Measurements from ENCODE around the gene CARNS1. TPM values are rescaled to one million over a fixed set of nuclear protein-coding genes. Genes with fewer than 3 reads are reported as not detected.

Gene CARNS1
- total and polyA plus RNA-seq, 2 experiments from 2014 or later = 2.4 to 7.7 TPM

GRCh38 chr11:67470337-67471002 lies 55.0 kb downstream of the CARNS1 start:
- 87% methylated on average over 8 of the region's 8 CpGs for WGBS (ENCODE audit: low lambda C conversion rate, missing lambda C conversion rate)
- no peaks in the 10 kb centered on the region for H4K20me1 ChIP-seq (ENCODE audit: insufficient read depth, poor library complexity, severe bottlenecking)
- H3K9me3 ChIP-seq (ENCODE audit: low read depth) = no peaks in the 10 kb centered on the region
- no peaks in the 10 kb centered on the region for H3K9me2 ChIP-seq (replicated peaks; ENCODE audit: insufficient read depth)
- H2AFZ ChIP-seq = no peak overlapping the region
- H3K79me2 ChIP-seq = peaks cover 31% of the 10 kb centered on the region
- peaks cover 4% of the 10 kb centered on the region for H3K4me1 ChIP-seq (ENCODE audit: insufficient read depth)
- H3K4me2 ChIP-seq = no peak overlapping the region
- H3K36me3 ChIP-seq (replicated peaks; ENCODE audit: insufficient read depth, low read depth) = no peaks in the 10 kb centered on the region
- no peak overlapping the region for H3K4me3 ChIP-seq
- H3K27me3 ChIP-seq = no peaks in the 10 kb centered on the region
- TF ChIP-seq EZH2 (IDR thresholded peaks at IDR 0.05; ENCODE audit: borderline replicate concordance) (no peak), EZH2phosphoT487 (IDR thresholded peaks at IDR 0.05; ENCODE audit: low read depth, severe bottlenecking, unreplicated experiment) (no peak), CTCF (IDR thresholded peaks at IDR 0.05; ENCODE audit: poor library complexity) (no peak)
- no peak overlapping the region for H3K27ac ChIP-seq
- no peak for DNase-seq (ENCODE audit: low spot score)

GRCh38 chr11:67472882-67473281 lies 57.4 kb downstream of the CARNS1 start:
- Histone ChIP-seq H2AFZ (no peak overlapping the region), H3K9me2 (replicated peaks; ENCODE audit: insufficient read depth) (no peaks in the 10 kb centered on the region), H3K4me1 (ENCODE audit: insufficient read depth) (peaks cover 2% of the 10 kb centered on the region), H3K9me3 (ENCODE audit: low read depth) (no peaks in the 10 kb centered on the region), H3K27ac (no peak overlapping the region), H3K27me3 (no peaks in the 10 kb centered on the region), H3K36me3 (replicated peaks; ENCODE audit: insufficient read depth, low read depth) (no peaks in the 10 kb centered on the region), H4K20me1 (ENCODE audit: insufficient read depth, poor library complexity, severe bottlenecking) (no peaks in the 10 kb centered on the region), H3K4me2 (no peak overlapping the region), H3K79me2 (peaks cover 9% of the 10 kb centered on the region), H3K4me3 (no peak overlapping the region)
- TF ChIP-seq EZH2phosphoT487 (IDR thresholded peaks at IDR 0.05; ENCODE audit: low read depth, severe bottlenecking, unreplicated experiment) (no peak), EZH2 (IDR thresholded peaks at IDR 0.05; ENCODE audit: borderline replicate concordance) (no peak), CTCF (IDR thresholded peaks at IDR 0.05; ENCODE audit: poor library complexity) (no peak)
- WGBS (ENCODE audit: low lambda C conversion rate, missing lambda C conversion rate) = 81% methylated on average over 7 of the region's 7 CpGs
- DNase-seq (ENCODE audit: low spot score) = no peak

Small RNAs within 50 kb of the gene (small RNA-seq; reads per million reads assigned to genes)
- not detected for gene RNU6-1238P

Other genes starting within 250 kb of the CARNS1 start
- 41.4 and 57.3 TPM in 2 replicates for gene GRK2, start 149.2 kb upstream of the CARNS1 start, total RNA-seq
- 59.6 and 64.1 TPM in 2 replicates for gene GRK2, start 149.2 kb upstream of the CARNS1 start, polyA plus RNA-seq
- gene ANKRD13D, start 126.4 kb upstream of the CARNS1 start, total RNA-seq = 22.1 and 25.3 TPM in 2 replicates
- 43.9 and 49.5 TPM in 2 replicates for gene ANKRD13D, start 126.4 kb upstream of the CARNS1 start, polyA plus RNA-seq
- gene SSH3, start 112.1 kb upstream of the CARNS1 start, total RNA-seq = 27.7 and 29.7 TPM in 2 replicates
- gene SSH3, start 112.1 kb upstream of the CARNS1 start, polyA plus RNA-seq = 49.5 and 66.4 TPM in 2 replicates
- gene POLD4, start 62.1 kb upstream of the CARNS1 start, total RNA-seq = 69.8 and 74.4 TPM in 2 replicates
- gene POLD4, start 62.1 kb upstream of the CARNS1 start, polyA plus RNA-seq = 97.4 and 117 TPM in 2 replicates
- gene CLCF1, start 42.1 kb upstream of the CARNS1 start, total RNA-seq = 5.5 and 13.2 TPM in 2 replicates
- gene CLCF1, start 42.1 kb upstream of the CARNS1 start, polyA plus RNA-seq = 6.5 and 9.4 TPM in 2 replicates
- 17.3 and 24.0 TPM in 2 replicates for gene RAD9A, start 23.7 kb upstream of the CARNS1 start, total RNA-seq
- gene RAD9A, start 23.7 kb upstream of the CARNS1 start, polyA plus RNA-seq = 20.2 and 25.0 TPM in 2 replicates
- 146 and 152 TPM in 2 replicates for gene PPP1CA, start 13.8 kb upstream of the CARNS1 start, total RNA-seq
- 242 TPM in 2 replicates for gene PPP1CA, start 13.8 kb upstream of the CARNS1 start, polyA plus RNA-seq
- gene TBC1D10C, start 11.6 kb upstream of the CARNS1 start, total RNA-seq = 0.16 TPM in 1 of 2 replicates, not detected in the other
- gene TBC1D10C, start 11.6 kb upstream of the CARNS1 start, polyA plus RNA-seq = 0.07 and 0.26 TPM in 2 replicates
- 59.9 and 65.0 TPM in 2 replicates for gene RPS6KB2, start 12.8 kb downstream of the CARNS1 start, total RNA-seq
- gene RPS6KB2, start 12.8 kb downstream of the CARNS1 start, polyA plus RNA-seq = 105 and 107 TPM in 2 replicates
- gene PTPRCAP, start 22.0 kb downstream of the CARNS1 start, total RNA-seq = 2.5 and 3.4 TPM in 2 replicates
- gene PTPRCAP, start 22.0 kb downstream of the CARNS1 start, polyA plus RNA-seq = 1.0 and 1.3 TPM in 2 replicates
- 104 and 118 TPM in 2 replicates for gene CORO1B, start 27.8 kb downstream of the CARNS1 start, total RNA-seq
- 150 and 152 TPM in 2 replicates for gene CORO1B, start 27.8 kb downstream of the CARNS1 start, polyA plus RNA-seq
- not detected in 2 replicates for gene GPR152, start 37.1 kb downstream of the CARNS1 start, total RNA-seq
- not detected in 2 replicates for gene GPR152, start 37.1 kb downstream of the CARNS1 start, polyA plus RNA-seq
- not detected in 2 replicates for gene CABP4, start 39.7 kb downstream of the CARNS1 start, total RNA-seq
- not detected in 2 replicates for gene CABP4, start 39.7 kb downstream of the CARNS1 start, polyA plus RNA-seq
- 40.9 and 43.2 TPM in 2 replicates for gene TMEM134, start 53.6 kb downstream of the CARNS1 start, total RNA-seq
- gene TMEM134, start 53.6 kb downstream of the CARNS1 start, polyA plus RNA-seq = 93.7 and 107 TPM in 2 replicates
- gene AIP, start 67.3 kb downstream of the CARNS1 start, total RNA-seq = 35.3 and 50.7 TPM in 2 replicates
- gene AIP, start 67.3 kb downstream of the CARNS1 start, polyA plus RNA-seq = 44.0 and 45.2 TPM in 2 replicates
- 26.3 and 28.1 TPM in 2 replicates for gene PITPNM1, start 89.7 kb downstream of the CARNS1 start, total RNA-seq
- gene PITPNM1, start 89.7 kb downstream of the CARNS1 start, polyA plus RNA-seq = 32.4 and 39.8 TPM in 2 replicates
- gene CDK2AP2, start 92.5 kb downstream of the CARNS1 start, total RNA-seq = 47.3 and 54.3 TPM in 2 replicates
- gene CDK2AP2, start 92.5 kb downstream of the CARNS1 start, polyA plus RNA-seq = 174 and 177 TPM in 2 replicates
- not detected in 2 replicates for gene CABP2, start 107.8 kb downstream of the CARNS1 start, total RNA-seq
- not detected in 2 replicates for gene CABP2, start 107.8 kb downstream of the CARNS1 start, polyA plus RNA-seq
- 943 and 1,040 TPM in 2 replicates for gene GSTP1, start 168.1 kb downstream of the CARNS1 start, total RNA-seq
- gene GSTP1, start 168.1 kb downstream of the CARNS1 start, polyA plus RNA-seq = 1,974 and 1,982 TPM in 2 replicates
- gene NDUFV1, start 191.3 kb downstream of the CARNS1 start, total RNA-seq = 163 and 194 TPM in 2 replicates
- gene NDUFV1, start 191.3 kb downstream of the CARNS1 start, polyA plus RNA-seq = 226 and 239 TPM in 2 replicates
- 12.9 and 13.6 TPM in 2 replicates for gene NUDT8, start 214.3 kb downstream of the CARNS1 start, total RNA-seq
- 28.7 and 29.2 TPM in 2 replicates for gene NUDT8, start 214.3 kb downstream of the CARNS1 start, polyA plus RNA-seq
- gene TBX10, start 224.1 kb downstream of the CARNS1 start, total RNA-seq = 0.70 TPM in 1 of 2 replicates, not detected in the other
- gene TBX10, start 224.1 kb downstream of the CARNS1 start, polyA plus RNA-seq = 0.34 TPM in 1 of 2 replicates, not detected in the other
- 9.5 and 15.4 TPM in 2 replicates for gene ACY3, start 235.1 kb downstream of the CARNS1 start, total RNA-seq
- 18.7 and 20.9 TPM in 2 replicates for gene ACY3, start 235.1 kb downstream of the CARNS1 start, polyA plus RNA-seq

All from hepatocyte (in vitro differentiated cells).